Erythroblast (primary cell): ENCODE measurements around the gene DOP1B.

Experiments used
- GATA1 ChIP-seq: IDR thresholded peaks from 2 replicates; pipeline ENCODE4 v1.6.1; 2011; ENCODE audit warnings: low read depth, mild to moderate bottlenecking, control low read depth, low read length, moderate library complexity
- POLR2A ChIP-seq: IDR thresholded peaks from 2 replicates; pipeline ENCODE4 v1.6.1; 2011; ENCODE audit warnings: mild to moderate bottlenecking, low read length

GRCh38 chr21:36204980-36205379, 48.4 kb downstream of the DOP1B start:
- no peak for TF ChIP-seq POLR2A
- TF ChIP-seq GATA1, result no peak
